CD4-positive, CD25-positive, alpha-beta regulatory T cell (primary cell): ENCODE results near the gene RGS17. TPM values are rescaled to one million over a fixed set of nuclear protein-coding genes. Genes with fewer than 3 reads are reported as not detected.
"Not testable (repeated sequence)": the region's sequence is repeated elsewhere in the genome, so short reads cannot be mapped to it uniquely, and the experiment has no call there.

ENCODE experiments used
- ATAC-seq, 2 donors: fragments of 150-1000 bp; cut with Tn5 transposase; one replicate each; pipeline ENCODE4 v1.10.0; 2021; ENCODE audit warnings: low read depth in 2 of 2, moderate number of reproducible peaks in 2 of 2, moderate library complexity in 1 of 2
- DNase-seq, 3 donors: peaks; one replicate each; pipeline versions ENCODE4 v3.0.0 to v3.0.0-alpha.2; 2012 to 2022; ENCODE audit warnings: mixed read lengths in 1 of 3
- H3K27ac ChIP-seq: one replicate; pipeline ENCODE4 v1.7.0; 2013; ENCODE audit warnings: mild to moderate bottlenecking, low read length; ENCODE audit not compliant: insufficient read depth, poor library complexity, severe bottlenecking
- H3K27me3 ChIP-seq: one replicate; pipeline ENCODE4 v1.7.0; 2013; ENCODE audit warnings: low read length; ENCODE audit not compliant: control insufficient read depth, insufficient read depth
- H3K36me3 ChIP-seq: one replicate; pipeline ENCODE4 v1.7.0; 2013; ENCODE audit warnings: mild to moderate bottlenecking, low read length, moderate library complexity; ENCODE audit not compliant: control insufficient read depth, insufficient read depth
- H3K4me1 ChIP-seq: 2 replicates; pipeline ENCODE4 v1.7.0; 2013; ENCODE audit warnings: mild to moderate bottlenecking, low read length; ENCODE audit not compliant: insufficient read depth, control insufficient read depth, poor library complexity, severe bottlenecking
- H3K4me3 ChIP-seq: one replicate; pipeline ENCODE4 v1.7.0; 2013; ENCODE audit warnings: low read depth, mild to moderate bottlenecking, low read length, moderate library complexity
- H3K9me3 ChIP-seq, 2 experiments: 1 replicate in 1 of 2; 2 replicates in 1 of 2; pipeline ENCODE4 v1.7.0; 2013; ENCODE audit warnings: low read length in 2 of 2, mild to moderate bottlenecking in 1 of 2, moderate library complexity in 1 of 2; ENCODE audit not compliant: control insufficient read depth in 2 of 2
- H3K27ac Mint-ChIP-seq, 3 donors: one replicate each; pipeline ENCODE4 v1.8.0; 2020 to 2022; ENCODE audit warnings: mild to moderate bottlenecking in 3 of 3, mixed read lengths in 3 of 3, moderate library complexity in 2 of 3
- H3K27me3 Mint-ChIP-seq: one replicate; pipeline ENCODE4 v1.8.0; 2022; ENCODE audit warnings: mild to moderate bottlenecking, mixed read lengths
- H3K36me3 Mint-ChIP-seq: one replicate; pipeline ENCODE4 v1.8.0; 2020; ENCODE audit warnings: mixed read lengths
- H3K4me1 Mint-ChIP-seq, 4 donors: one replicate each; pipeline ENCODE4 v1.8.0; 2020 to 2022; ENCODE audit warnings: mixed read lengths in 4 of 4, mild to moderate bottlenecking in 1 of 4
- H3K4me3 Mint-ChIP-seq, 4 donors: one replicate each; pipeline ENCODE4 v1.8.0; 2020 to 2022; ENCODE audit warnings: mild to moderate bottlenecking in 4 of 4, mixed read lengths in 4 of 4, moderate library complexity in 3 of 4
- H3K9me3 Mint-ChIP-seq, 7 donors: one replicate each; pipeline ENCODE4 v1.8.0; 2020 to 2022; ENCODE audit warnings: mixed read lengths in 7 of 7, mild to moderate bottlenecking in 3 of 7, moderate library complexity in 2 of 7
- polyA plus RNA-seq, 4 donors: library from polyadenylated mRNA; unstranded; fragments of 300-500 nt; fragmentation: Illumina TruSeq; gene quantifications; one replicate each; pipeline ENCODE4 v1.2.3, GENCODE V29; 2021
- total RNA-seq: library from RNA; stranded (reverse); gene quantifications from one replicate; pipeline ENCODE4 v1.2.3, GENCODE V29; 2022

The RGS17 gene
- total and polyA plus RNA-seq, 5 donors from 2014 or later = 0.03 TPM; not detected in 4

GRCh38 chr6:153012856-153013255 is 118.2 kb downstream of the RGS17 start:
- Histone ChIP-seq H3K4me1 (no peaks in the 10 kb centered on the region), H3K4me3 (no peak overlapping the region), H3K9me3 (no peaks in the 10 kb centered on the region), H3K36me3 (no peaks in the 10 kb centered on the region), H3K27ac (no peak overlapping the region), H3K27me3 (no peaks in the 10 kb centered on the region)
- Mint-ChIP-seq H3K9me3 (no peaks in the 10 kb centered on the region), H3K27ac (peak overlapping the region in 1 of 3 donors; percentile 76), H3K4me3 (no peak overlapping the region), H3K27me3 (peaks cover 24% of the 10 kb centered on the region), H3K4me1 (no peaks in the 10 kb centered on the region), H3K36me3 (no peaks in the 10 kb centered on the region)
- DNase-seq (no peak), ATAC-seq (no peak)

- H3K36me3 Mint-ChIP-seq = peaks cover 5% of the 10 kb centered on the region
- ATAC-seq = peak; percentile 3 to 11
Measured at GRCh38 chr6:153003366-153003690, 127.8 kb downstream of the RGS17 start.

GRCh38 chr6:153002613-153003365 is 128.3 kb downstream of the RGS17 start, which contains the start of gene MTRF1L:
Gene MTRF1L, minus strand, starts transcription at chr6:153002709. Its CDS starts 24 bp downstream, at chr6:153002685.
- no peaks in the 10 kb centered on the region for H3K9me3 ChIP-seq
- Mint-ChIP-seq H3K4me3 (peak within 1 kb of the TSS; percentile 96 to 98 (median 98)), H3K9me3 (no peaks in the 10 kb centered on the region), H3K27ac (peak within 1 kb of the TSS; percentile 96 to 97 (median 97)), H3K27me3 (no peaks in the 10 kb centered on the region), H3K36me3 (peaks cover 5% of the 10 kb centered on the region), H3K4me1 (peaks cover 26 to 55% (median 46%) of the 10 kb centered on the region in 4 donors)
- peak within 1 kb of the TSS; percentile 81 for H3K27ac ChIP-seq
- H3K4me3 ChIP-seq = peak within 1 kb of the TSS; percentile 98
- DNase-seq (peak; percentile 72 to 93 (median 82)), ATAC-seq (peak; percentile 79 to 81)
- H3K36me3 ChIP-seq = peaks cover 4% of the 10 kb centered on the region
- H3K4me1 ChIP-seq = peaks cover 36% of the 10 kb centered on the region
- H3K27me3 ChIP-seq = no peaks in the 10 kb centered on the region

More at GRCh38 chr6:153003366-153003690, 127.8 kb downstream of the RGS17 start:
- H3K4me1 ChIP-seq = peaks cover 36% of the 10 kb centered on the region
- DNase-seq = no peak
- H3K4me3 ChIP-seq = peak overlapping the region; percentile 98
- Mint-ChIP-seq H3K27me3 (no peaks in the 10 kb centered on the region), H3K9me3 (no peaks in the 10 kb centered on the region), H3K27ac (peak overlapping the region; percentile 96 to 97 (median 97)), H3K4me3 (peak overlapping the region; percentile 96 to 98 (median 98)), H3K4me1 (peaks cover 24 to 55% (median 44%) of the 10 kb centered on the region in 4 donors)
- H3K27me3 ChIP-seq = no peaks in the 10 kb centered on the region
- H3K27ac ChIP-seq = peak overlapping the region; percentile 81
- H3K36me3 ChIP-seq = no peaks in the 10 kb centered on the region
- no peaks in the 10 kb centered on the region for H3K9me3 ChIP-seq

- peak overlapping the region; percentile 98 for H3K4me3 ChIP-seq
- Mint-ChIP-seq H3K27ac (peak overlapping the region; percentile 94 to 96 (median 95)), H3K9me3 (no peaks in the 10 kb centered on the region), H3K27me3 (no peaks in the 10 kb centered on the region), H3K36me3 (peaks cover 8% of the 10 kb centered on the region), H3K4me1 (peaks cover 28 to 62% (median 51%) of the 10 kb centered on the region in 4 donors), H3K4me3 (peak overlapping the region; percentile 96 to 98 (median 98))
- H3K36me3 ChIP-seq = peaks cover 11% of the 10 kb centered on the region
- H3K9me3 ChIP-seq = no peaks in the 10 kb centered on the region
- H3K4me1 ChIP-seq = peaks cover 36% of the 10 kb centered on the region
- H3K27me3 ChIP-seq = no peaks in the 10 kb centered on the region
- DNase-seq (peak in 2 of 3 donors; percentile 4 to 39), ATAC-seq (peak in 1 of 2 donors; percentile 4)
- H3K27ac ChIP-seq = peak overlapping the region; percentile 81
Measured at GRCh38 chr6:153001767-153002612, 129.1 kb downstream of the RGS17 start.

GRCh38 chr6:153000790-153001189 is 130.3 kb downstream of the RGS17 start:
- H3K36me3 ChIP-seq = peaks cover 21% of the 10 kb centered on the region
- peaks cover 40 to 74% (median 60%) of the 10 kb centered on the region in 4 donors for H3K4me1 Mint-ChIP-seq
- H3K4me3 Mint-ChIP-seq = peak overlapping the region; percentile 96 to 98 (median 98)
- H3K27ac ChIP-seq = peak overlapping the region; percentile 10
- peak overlapping the region; percentile 98 for H3K4me3 ChIP-seq
- peaks cover 15% of the 10 kb centered on the region for H3K36me3 Mint-ChIP-seq
- DNase-seq, ATAC-seq, H3K9me3 ChIP-seq, H3K27me3 Mint-ChIP-seq, H3K9me3 Mint-ChIP-seq, H3K27me3 ChIP-seq: not testable (repeated sequence)
- peaks cover 36% of the 10 kb centered on the region for H3K4me1 ChIP-seq
- H3K27ac Mint-ChIP-seq = peak overlapping the region in 1 of 3 donors; percentile 93

- H3K27ac Mint-ChIP-seq = peak overlapping the region in 1 of 3 donors; percentile 66
- DNase-seq = no peak
- Histone ChIP-seq H3K4me3 (peak overlapping the region; percentile 60), H3K27ac (peak overlapping the region; percentile 10), H3K9me3 (no peaks in the 10 kb centered on the region), H3K27me3 (no peaks in the 10 kb centered on the region), H3K36me3 (peaks cover 26% of the 10 kb centered on the region), H3K4me1 (peaks cover 36% of the 10 kb centered on the region)
- H3K36me3 Mint-ChIP-seq = peaks cover 15% of the 10 kb centered on the region
- ATAC-seq = no peak
- H3K4me3 Mint-ChIP-seq = peak overlapping the region; percentile 70 to 98 (median 92)
- no peaks in the 10 kb centered on the region for H3K9me3 Mint-ChIP-seq
- H3K4me1 Mint-ChIP-seq = peaks cover 45 to 79% (median 63%) of the 10 kb centered on the region in 4 donors
- no peaks in the 10 kb centered on the region for H3K27me3 Mint-ChIP-seq
Measured at GRCh38 chr6:153000243-153000642, 130.8 kb downstream of the RGS17 start.

GRCh38 chr6:152999538-152999937 is 131.5 kb downstream of the RGS17 start:
- H3K9me3 ChIP-seq, H3K27me3 ChIP-seq, H3K9me3 Mint-ChIP-seq, H3K27me3 Mint-ChIP-seq, ATAC-seq, DNase-seq, H3K27ac ChIP-seq: not testable (repeated sequence)
- H3K36me3 Mint-ChIP-seq = peaks cover 15% of the 10 kb centered on the region
- H3K27ac Mint-ChIP-seq = peak overlapping the region; percentile 26 to 74 (median 68)
- peaks cover 26% of the 10 kb centered on the region for H3K36me3 ChIP-seq
- peaks cover 36% of the 10 kb centered on the region for H3K4me1 ChIP-seq
- peak overlapping the region; percentile 60 for H3K4me3 ChIP-seq
- peak overlapping the region; percentile 10 to 86 (median 52) for H3K4me3 Mint-ChIP-seq
- peaks cover 47 to 83% (median 62%) of the 10 kb centered on the region in 4 donors for H3K4me1 Mint-ChIP-seq
